AG04449 (cell line): ENCODE results near the gene BCAS3.
"Not testable (repeated sequence)": the region's sequence is repeated elsewhere in the genome, so short reads cannot be mapped to it uniquely, and the experiment has no call there.

Experiments used
- CTCF ChIA-PET: fragments of 350-600 bp; formaldehyde crosslinking; extraction: SDS; loops from one replicate; lab custom pipeline; 2021; ENCODE audit warnings: antibody characterized with exemption; lab: Yijun Ruan, JAX
- POLR2A ChIA-PET: fragments of 400-600, 350-600 bp; formaldehyde crosslinking; extraction: SDS; loops from one replicate; lab custom pipeline; 2020; ENCODE audit warnings: antibody characterized with exemption, inconsistent platforms; lab: Yijun Ruan, JAX
- DNase-seq: peaks from one replicate; pipeline ENCODE4 v3.0.0-alpha.2; 2010; ENCODE audit warnings: low read depth, low spot score
- H3K4me3 ChIP-seq: 2 replicates; pipeline ENCODE4 v1.5.1; 2011; ENCODE audit warnings: low read depth, mild to moderate bottlenecking, control low read depth, low read length
- CTCF ChIP-seq: IDR thresholded peaks from one replicate; pipeline ENCODE4 v1.5.1; 2011; ENCODE audit warnings: mild to moderate bottlenecking, moderate library complexity, low read length, control low read depth, inconsistent platforms; ENCODE audit not compliant: insufficient read depth; ENCODE audit errors: missing control alignments

BCAS3 gene

GRCh38 chr17:60757437-60757836 lies 79.8 kb downstream of the BCAS3 start:
- TF ChIP-seq CTCF = no peak
- POLR2A ChIA-PET = no interaction called here

GRCh38 chr17:60759756-60760155 lies 82.1 kb downstream of the BCAS3 start:
- CTCF ChIA-PET = no interaction called here

More at GRCh38 chr17:60757437-60757836, 79.8 kb downstream of the BCAS3 start:
- no peak overlapping the region for H3K4me3 ChIP-seq
- no peak for DNase-seq
- CTCF ChIA-PET = no interaction called here

GRCh38 chr17:60761301-60761700 lies 83.7 kb downstream of the BCAS3 start:
- POLR2A ChIA-PET, DNase-seq, CTCF ChIA-PET, H3K4me3 ChIP-seq: not testable (repeated sequence)

More at GRCh38 chr17:60759756-60760155, 82.1 kb downstream of the BCAS3 start:
- TF ChIP-seq CTCF = no peak
- no peak for DNase-seq
- POLR2A ChIA-PET = no interaction called here
- no peak overlapping the region for H3K4me3 ChIP-seq

GRCh38 chr17:60766778-60767190 lies 89.1 kb downstream of the BCAS3 start:
- TF ChIP-seq CTCF = no peak
- POLR2A ChIA-PET = no interaction called here
- CTCF ChIA-PET = no interaction called here
- no peak for DNase-seq
- H3K4me3 ChIP-seq = no peak overlapping the region

- no peak overlapping the region for H3K4me3 ChIP-seq
- ChIA-PET CTCF (no interaction called here), POLR2A (no interaction called here)
- no peak for DNase-seq
- TF ChIP-seq CTCF = no peak
Measured at GRCh38 chr17:60767744-60768308, 90.2 kb downstream of the BCAS3 start.

- H3K4me3 ChIP-seq = no peak overlapping the region
- POLR2A ChIA-PET = no interaction called here
- DNase-seq = no peak
- no peak for TF ChIP-seq CTCF
- CTCF ChIA-PET = no interaction called here
Measured at GRCh38 chr17:60769327-60769726, 91.7 kb downstream of the BCAS3 start.

GRCh38 chr17:60770946-60771422 lies 93.3 kb downstream of the BCAS3 start:
- TF ChIP-seq CTCF = no peak
- CTCF ChIA-PET = no interaction called here
- no peak overlapping the region for H3K4me3 ChIP-seq
- POLR2A ChIA-PET = no interaction called here
- no peak for DNase-seq

GRCh38 chr17:60771621-60772020 lies 94.0 kb downstream of the BCAS3 start:
- DNase-seq, POLR2A ChIA-PET, H3K4me3 ChIP-seq, CTCF ChIA-PET: not testable (repeated sequence)
